H9 (cell line): ENCODE results near the gene TMEM131. TPM values are rescaled to one million over a fixed set of nuclear protein-coding genes. Genes with fewer than 3 reads are reported as not detected.

Experiments
- DNase-seq: peaks from one replicate; pipeline ENCODE4 v3.0.0-alpha.2; 2017
- H2AFZ ChIP-seq: one replicate; pipeline ENCODE4 v1.6.1; 2013; ENCODE audit warnings: mild to moderate bottlenecking, low read length, control low read depth, moderate library complexity
- H2AK5ac ChIP-seq: 2 replicates; pipeline ENCODE4 v1.6.1; 2013; ENCODE audit warnings: low read length, control low read depth, mixed read lengths; ENCODE audit not compliant: insufficient read length
- H2BK120ac ChIP-seq: one replicate; pipeline ENCODE4 v1.6.1; 2013; ENCODE audit warnings: low read depth, mild to moderate bottlenecking, low read length, control low read depth, inconsistent platforms; ENCODE audit not compliant: poor library complexity, severe bottlenecking
- H2BK12ac ChIP-seq: 2 replicates; pipeline ENCODE4 v1.6.1; 2013; ENCODE audit warnings: low read length, control low read depth, mixed read lengths, low read depth; ENCODE audit not compliant: insufficient read length
- H2BK15ac ChIP-seq: 2 replicates; pipeline ENCODE4 v1.6.1; 2013; ENCODE audit warnings: low read depth, low read length, control low read depth
- H2BK20ac ChIP-seq: one replicate; pipeline ENCODE4 v1.6.1; 2013; ENCODE audit warnings: low read depth, mild to moderate bottlenecking, low read length, control low read depth, inconsistent platforms; ENCODE audit not compliant: poor library complexity, severe bottlenecking
- H2BK5ac ChIP-seq: 2 replicates; pipeline ENCODE4 v1.6.1; 2013; ENCODE audit warnings: low read length, control low read depth, mixed read lengths; ENCODE audit not compliant: insufficient read length
- H3K14ac ChIP-seq: 2 replicates; pipeline ENCODE4 v1.6.1; 2013; ENCODE audit warnings: low read length, control low read depth; ENCODE audit not compliant: insufficient read depth
- H3K18ac ChIP-seq: 2 replicates; pipeline ENCODE4 v1.6.1; 2013; ENCODE audit warnings: low read depth, mild to moderate bottlenecking, mixed read lengths, low read length, control low read depth; ENCODE audit not compliant: insufficient read length
- H3K23ac ChIP-seq: 2 replicates; pipeline ENCODE4 v1.6.1; 2013; ENCODE audit warnings: low read length, control low read depth, mixed read lengths, low read depth; ENCODE audit not compliant: insufficient read length
- H3K23me2 ChIP-seq: 2 replicates; pipeline ENCODE4 v1.6.1; 2013; ENCODE audit warnings: low read depth, mild to moderate bottlenecking, mixed read lengths, low read length, control low read depth; ENCODE audit not compliant: insufficient read length, poor library complexity, severe bottlenecking
- H3K27ac ChIP-seq: 2 replicates; pipeline ENCODE4 v1.5.1; 2013; ENCODE audit warnings: low read length, control low read depth, mixed read lengths, low read depth; ENCODE audit not compliant: insufficient read length
- H3K27me3 ChIP-seq: 2 replicates; pipeline ENCODE4 v1.6.1; 2013; ENCODE audit warnings: low read length, control low read depth, inconsistent platforms; ENCODE audit not compliant: insufficient read depth
- H3K4ac ChIP-seq: 2 replicates; pipeline ENCODE4 v1.6.1; 2013; ENCODE audit warnings: low read depth, mild to moderate bottlenecking, control low read depth, inconsistent platforms, low read length, moderate library complexity
- H3K4me1 ChIP-seq: 2 replicates; pipeline ENCODE4 v1.6.1; 2013; ENCODE audit warnings: low read length, control low read depth, inconsistent platforms; ENCODE audit not compliant: insufficient read depth
- H3K4me2 ChIP-seq: 2 replicates; pipeline ENCODE4 v1.6.1; 2013; ENCODE audit warnings: low read length, control low read depth, mixed read lengths; ENCODE audit not compliant: insufficient read length, insufficient read depth
- H3K56ac ChIP-seq: 2 replicates; pipeline ENCODE4 v1.6.1; 2013; ENCODE audit warnings: low read depth, mild to moderate bottlenecking, mixed read lengths, low read length, control low read depth; ENCODE audit not compliant: insufficient read length
- H3K79me1 ChIP-seq: 2 replicates; pipeline ENCODE4 v1.6.1; 2013; ENCODE audit warnings: low read depth, mild to moderate bottlenecking, moderate library complexity, low read length, control low read depth, inconsistent platforms; ENCODE audit not compliant: insufficient read depth, poor library complexity, severe bottlenecking
- H3K79me2 ChIP-seq: 2 replicates; pipeline ENCODE4 v1.6.1; 2013; ENCODE audit warnings: low read length, control low read depth, inconsistent platforms; ENCODE audit not compliant: insufficient read depth
- H3K9ac ChIP-seq: 2 replicates; pipeline ENCODE4 v1.6.1; 2013; ENCODE audit warnings: low read length, control low read depth, mixed read lengths; ENCODE audit not compliant: insufficient read length; ENCODE audit errors: extremely low read depth
- H3K9me3 ChIP-seq: one replicate; pipeline ENCODE4 v1.6.1; 2013; ENCODE audit warnings: low read depth, low read length, inconsistent platforms; ENCODE audit not compliant: control insufficient read depth
- H3T11ph ChIP-seq: one replicate; pipeline ENCODE4 v1.6.1; 2013; ENCODE audit warnings: mild to moderate bottlenecking, low read length, control low read depth, inconsistent platforms
- H4K20me1 ChIP-seq: one replicate; pipeline ENCODE4 v1.6.1; 2013; ENCODE audit not compliant: control insufficient read depth, insufficient read length, insufficient read depth
- H4K5ac ChIP-seq: 2 replicates; pipeline ENCODE4 v1.6.1; 2013; ENCODE audit warnings: low read depth, mild to moderate bottlenecking, mixed read lengths, low read length, control low read depth; ENCODE audit not compliant: insufficient read length
- H4K8ac ChIP-seq: replicated peaks from 2 replicates; pipeline ENCODE4 v1.6.1; 2013; ENCODE audit warnings: low read length, control low read depth, mixed read lengths, low read depth; ENCODE audit not compliant: insufficient read length
- H4K91ac ChIP-seq: 2 replicates; pipeline ENCODE4 v1.6.1; 2013; ENCODE audit warnings: low read depth, mild to moderate bottlenecking, moderate library complexity, mixed read lengths, low read length, control low read depth; ENCODE audit not compliant: insufficient read length
- H3K27ac Mint-ChIP-seq, 3 experiments: 2 replicates in 2 of 3; 3 replicates in 1 of 3; pipeline ENCODE4 v1.8.0; 2020 to 2021; ENCODE audit warnings: mixed read lengths in 3 of 3, mild to moderate bottlenecking in 1 of 3, moderate library complexity in 1 of 3
- H3K27me3 Mint-ChIP-seq: 2 replicates; pipeline ENCODE4 v1.8.0; 2021; ENCODE audit warnings: low read depth, mild to moderate bottlenecking, moderate library complexity, mixed read lengths
- H3K36me3 Mint-ChIP-seq, 3 experiments: 2 replicates in 2 of 3; 3 replicates in 1 of 3; pipeline ENCODE4 v1.8.0; 2020 to 2021; ENCODE audit warnings: low read depth in 3 of 3, mixed read lengths in 3 of 3; ENCODE audit not compliant: insufficient read depth in 1 of 3
- H3K4me1 Mint-ChIP-seq, 2 experiments: 2 replicates each; pipeline ENCODE4 v1.8.0; 2020; ENCODE audit warnings: mixed read lengths in 2 of 2
- H3K4me3 Mint-ChIP-seq, 2 experiments: 2 replicates in 1 of 2; 3 replicates in 1 of 2; pipeline ENCODE4 v1.8.0; 2020 to 2021; ENCODE audit warnings: mild to moderate bottlenecking in 2 of 2, mixed read lengths in 2 of 2, moderate library complexity in 1 of 2
- H3K9me3 Mint-ChIP-seq, 2 experiments: 2 replicates in 1 of 2; 3 replicates in 1 of 2; pipeline ENCODE4 v1.8.0; 2020; ENCODE audit warnings: mild to moderate bottlenecking in 2 of 2, mixed read lengths in 2 of 2, moderate library complexity in 1 of 2
- CTCF ChIP-seq: fragments of 200-600 bp; sonication (generic); conservative IDR thresholded peaks from 3 replicates; pipeline ENCODE4 v1.8.0; 2021; ENCODE audit warnings: antibody characterized with exemption, mild to moderate bottlenecking
- WGBS: extraction: QIAGEN DNeasy Blood & Tissue Kit; methylation state at CpG from one replicate; pipeline ENCODE4 v1.1.7; 2013; ENCODE audit warnings: missing lambda C conversion rate, low lambda C conversion rate, mixed read lengths; ENCODE audit not compliant: insufficient read length; ENCODE audit errors: extremely low coverage; 5-methylcytosine and 5-hydroxymethylcytosine counted together
- total RNA-seq: library from RNA; stranded (reverse); gene quantifications from 2 replicates; pipeline ENCODE4 v1.2.1, GENCODE V29; 2021

The TMEM131 gene
- total RNA-seq, 1 experiment from 2014 or later = 20.9 TPM

- H3K4me3 Mint-ChIP-seq = no peak overlapping the region
- DNase-seq = no peak
Measured at GRCh38 chr2:97905294-97905693, 90.5 kb downstream of the TMEM131 start.

More at GRCh38 chr2:97905294-97905693, 90.5 kb downstream of the TMEM131 start:
- H2BK20ac ChIP-seq = no peak overlapping the region
- TF ChIP-seq CTCF = no peak
- no peaks in the 10 kb centered on the region for H3K79me2 ChIP-seq
- H3T11ph ChIP-seq = no peak overlapping the region
- no peak overlapping the region for H3K9ac ChIP-seq
- H3K27me3 ChIP-seq = no peaks in the 10 kb centered on the region; the same call in 1 of the 2 replicates
- H4K8ac ChIP-seq = no peak overlapping the region
- no peak overlapping the region for H2BK12ac ChIP-seq
- H2BK15ac ChIP-seq = no peak overlapping the region
- Mint-ChIP-seq H3K36me3 (no peaks in the 10 kb centered on the region), H3K9me3 (no peaks in the 10 kb centered on the region), H3K27me3 (no peaks in the 10 kb centered on the region), H3K4me1 (peaks cover 2 to 3% of the 10 kb centered on the region in 2 experiments; a peak in 1 of 4 replicates), H3K27ac (no peak overlapping the region; a peak in 1 of 7 replicates)
- H3K79me1 ChIP-seq = no peaks in the 10 kb centered on the region
- no peak overlapping the region for H4K91ac ChIP-seq
- H3K4me1 ChIP-seq = no peaks in the 10 kb centered on the region
- no peak overlapping the region for H4K5ac ChIP-seq
- H3K23ac ChIP-seq = no peak overlapping the region
- no peak overlapping the region for H3K27ac ChIP-seq
- H3K56ac ChIP-seq = no peak overlapping the region
- H2BK120ac ChIP-seq = no peak overlapping the region
- WGBS = no CpG with 5 or more reads among the region's 1 CpG
- no peak overlapping the region for H3K18ac ChIP-seq
- H2BK5ac ChIP-seq = no peak overlapping the region
- no peaks in the 10 kb centered on the region for H3K9me3 ChIP-seq
- no peaks in the 10 kb centered on the region for H3K23me2 ChIP-seq
- H4K20me1 ChIP-seq = no peaks in the 10 kb centered on the region
- no peak overlapping the region for H3K4me2 ChIP-seq
- no peak overlapping the region for H3K4ac ChIP-seq
- no peak overlapping the region for H2AFZ ChIP-seq
- H2AK5ac ChIP-seq = no peak overlapping the region
- no peak overlapping the region for H3K14ac ChIP-seq
